Adrenal gland (tissue), 12 donors: ENCODE data around the gene SELENOK. TPM values are rescaled to one million over a fixed set of nuclear protein-coding genes. Genes with fewer than 3 reads are reported as not detected.
A peak's percentile ranks its signal among the peaks of the same experiment; 100 is the strongest.

ENCODE experiments used
- DNase-seq, 7 donors: peaks; one replicate each; pipeline ENCODE4 v3.0.0-alpha.2; 2019 to 2020
- H3K27ac ChIP-seq, 5 donors: fragments of 200-600 bp; sonication (generic) in 4 of 5; 1 replicate in 3 of 5; 2 replicates in 2 of 5; pipeline versions ENCODE4 v1.5.1 to v1.8.0; 2016 to 2020; ENCODE audit warnings: mild to moderate bottlenecking in 1 of 5
- H3K27me3 ChIP-seq: fragments of 200-600 bp; 2 replicates; pipeline ENCODE4 v1.8.0; 2021
- H3K36me3 ChIP-seq, 2 donors: fragments of 200-600 bp; replicated peaks in 1 of 2; 1 replicate in 1 of 2; 2 replicates in 1 of 2; pipeline versions ENCODE4 v1.5.1 to v1.8.0; 2018 to 2022
- H3K4me1 ChIP-seq, 2 donors: fragments of 200-600 bp; replicated peaks in 1 of 2; 1 replicate in 1 of 2; 2 replicates in 1 of 2; pipeline versions ENCODE4 v1.5.1 to v1.8.0; 2018 to 2021
- H3K4me3 ChIP-seq, 4 donors: fragments of 200-600 bp; sonication (generic) in 3 of 4; one replicate each; pipeline ENCODE4 v1.5.1; 2016 to 2018
- H3K9me3 ChIP-seq, 3 donors: fragments of 200-600 bp; sonication (generic) in 1 of 3; replicated peaks in 1 of 3; 1 replicate in 2 of 3; 2 replicates in 1 of 3; pipeline versions ENCODE4 v1.5.1 to v1.8.0; 2016 to 2021
- CTCF ChIP-seq, 6 experiments: fragments of 450-650 bp in 4 of 6; fragments of 200-600 bp in 2 of 6; sonication (generic) in 1 of 6; IDR thresholded peaks; 1 replicate in 5 of 6; 2 replicates in 1 of 6; pipeline versions ENCODE4 v1.5.1 to v1.8.0; 2016 to 2021; ENCODE audit warnings: antibody characterized with exemption in 6 of 6, mild to moderate bottlenecking in 2 of 6, moderate library complexity in 1 of 6
- POLR2A ChIP-seq, 2 donors: fragments of 450-650 bp; IDR thresholded peaks; one replicate each; pipeline ENCODE4 v1.6.1; 2017; ENCODE audit warnings: antibody characterized with exemption in 2 of 2, mild to moderate bottlenecking in 2 of 2, moderate library complexity in 1 of 2
- WGBS, 4 donors: extraction: QIAGEN DNeasy Blood & Tissue Kit in 2 of 4; methylation state at CpG; one replicate each; pipeline versions ENCODE4 v1.1.5 to v1.1.7; 2013 to 2017; 5-methylcytosine and 5-hydroxymethylcytosine counted together
- intact Hi-C, 2 donors: fragments of 100-400 bp; cut with DNase I; formaldehyde crosslinking; loops; one replicate each; pipeline versions ENCODE4 v1.14.1 to v1.15.0; 2022 to 2023
- polyA plus RNA-seq, 3 donors: library from polyadenylated mRNA; stranded (reverse); fragments of 200-250 nt in 2 of 3; fragments of 350-450 nt in 1 of 3; fragmentation: Illumina TruSeq in 1 of 3; extraction: RNeasy Lipid Tissue Mini Kit (QIAGEN cat#74804) in 1 of 3; gene quantifications; one replicate each; pipeline ENCODE4 v1.2.3, GENCODE V29; 2013 to 2014
- total RNA-seq, 9 donors: library from RNA; depleted of rRNA in 4 of 9; stranded (reverse); fragments of >200 nt in 4 of 9; fragments of 120-200 nt in 1 of 9; fragmentation: NEBNext Ultra II Directional in 1 of 9; extraction: Animal tissue kit (Norgen Biotek cat#: 25700) in 1 of 9; gene quantifications; one replicate each; pipeline versions ENCODE4 v1.1.0 to v1.2.4, GENCODE V29; 2013 to 2023
- donor health status: healthy with polysubstance abuse.
- donor health status: Bipolar disorder and iron deficiency.
- donor health status: DM: yes; HTN: yes; CAD: no.
- donor health status: DM: no; HTN: no; CAD: no.
- donor health status: DM: no; HTN: no; CAD: no.
- donor health status: DM: yes; HTN: yes; CAD: no.

The SELENOK gene
- total and polyA plus RNA-seq, 12 donors, result 36.2 to 203 (median 67.3) TPM

- H3K36me3 ChIP-seq, result no peaks in the 10 kb centered on the region
- peak; percentile 49 to 78 (median 67) for DNase-seq
- TF ChIP-seq CTCF (IDR thresholded peaks at IDR 0.05) (peak in 4 of 6 experiments; percentile 8 to 31 (median 22)), POLR2A (IDR thresholded peaks at IDR 0.05) (no peak)
- H3K27me3 ChIP-seq, result no peaks in the 10 kb centered on the region
- H3K4me1 ChIP-seq, result peaks cover 7 to 13% of the 10 kb centered on the region in 2 donors
- peak overlapping the region in 3 of 5 donors; percentile 69 to 78 (median 73) for H3K27ac ChIP-seq
- peak overlapping the region in 2 of 4 donors; percentile 55 to 90 for H3K4me3 ChIP-seq
- WGBS, 4 donors, result 20 to 24% (median 22%) methylated on average over 11 to 25 of the region's 25 CpGs
- H3K9me3 ChIP-seq, result no peaks in the 10 kb centered on the region
- intact Hi-C loops, result no loop called here
Observed at GRCh38 chr3:53845103-53845880, 46.4 kb downstream of the SELENOK start.

- no peaks in the 10 kb centered on the region for H3K36me3 ChIP-seq
- H3K9me3 ChIP-seq, result no peaks in the 10 kb centered on the region
- intact Hi-C loops, result no loop called here
- peak overlapping the region in 1 of 5 donors; percentile 78 for H3K27ac ChIP-seq
- peaks cover 7 to 13% of the 10 kb centered on the region in 2 donors for H3K4me1 ChIP-seq
- WGBS, 4 donors, result 74 to 92% (median 90%) methylated on average over 4 to 9 of the region's 9 CpGs
- H3K4me3 ChIP-seq, result peak overlapping the region in 1 of 4 donors; percentile 90
- peak in 1 of 7 donors; percentile 50 for DNase-seq
- no peaks in the 10 kb centered on the region for H3K27me3 ChIP-seq
- TF ChIP-seq CTCF (IDR thresholded peaks at IDR 0.05) (no peak), POLR2A (IDR thresholded peaks at IDR 0.05) (no peak)
Observed at GRCh38 chr3:53844262-53845102, 47.2 kb downstream of the SELENOK start.

DNA sequence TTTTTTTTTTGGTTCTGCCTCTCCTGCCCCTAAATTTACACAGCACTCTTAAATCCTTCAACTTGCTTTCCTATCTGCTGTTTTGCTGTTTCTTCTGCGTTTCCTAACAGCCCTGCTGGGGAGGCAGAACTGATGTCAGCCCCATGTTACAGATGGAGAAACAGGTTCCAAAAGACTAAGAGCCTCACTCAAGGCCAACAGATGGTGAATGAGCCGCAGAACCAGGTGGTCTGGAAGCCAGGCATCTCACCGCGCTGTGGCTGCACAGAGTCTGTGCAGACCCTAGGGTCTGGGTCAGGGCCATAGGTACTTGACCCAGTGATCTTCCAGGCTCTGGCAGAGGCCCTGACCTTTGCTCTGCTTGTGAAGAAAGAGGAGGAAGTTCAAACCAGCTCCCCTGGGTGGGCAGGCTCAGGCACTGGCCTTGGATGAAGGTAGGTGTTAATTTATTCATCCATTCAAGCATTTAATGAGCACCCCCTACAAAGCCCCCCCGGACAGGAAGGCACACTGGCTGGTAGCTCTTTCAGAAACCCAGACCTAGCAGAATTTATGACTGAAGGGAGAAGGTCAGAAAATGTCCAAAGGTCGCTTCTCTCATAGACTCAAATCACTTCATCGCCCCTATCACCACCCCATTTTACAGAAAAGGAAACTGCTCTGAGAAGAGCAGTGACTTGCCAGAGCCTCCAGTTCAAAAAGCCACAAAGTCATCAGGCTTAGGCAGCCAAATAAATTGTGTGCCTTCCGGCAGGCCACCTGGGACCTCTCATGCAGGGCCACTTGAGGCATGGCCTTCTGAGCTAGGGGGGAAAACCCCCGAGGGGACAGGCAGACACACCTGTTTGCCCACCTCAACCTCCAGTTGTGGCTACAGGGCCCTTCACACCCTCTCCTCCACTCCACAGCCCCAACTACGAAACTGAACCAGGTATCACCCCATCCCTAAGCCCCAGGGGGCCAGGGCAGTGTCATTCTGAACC is 48.2 kb downstream of the SELENOK start:
- peaks cover 7 to 13% of the 10 kb centered on the region in 2 donors for H3K4me1 ChIP-seq
- H3K9me3 ChIP-seq, result no peaks in the 10 kb centered on the region
- H3K4me3 ChIP-seq, result no peak overlapping the region
- H3K36me3 ChIP-seq, result no peaks in the 10 kb centered on the region
- peak in 1 of 7 donors; percentile 51 for DNase-seq
- no peak for TF ChIP-seq POLR2A (IDR thresholded peaks at IDR 0.05)
- TF ChIP-seq CTCF (IDR thresholded peaks at IDR 0.05), result no peak
- H3K27ac ChIP-seq, result peak overlapping the region in 3 of 5 donors; percentile 8 to 78 (median 57)
- 73 to 78% (median 76%) methylated on average over 8 to 10 of the region's 10 CpGs for WGBS, 4 donors
- intact Hi-C loops, result no loop called here
- H3K27me3 ChIP-seq, result no peaks in the 10 kb centered on the region
